OCI-LY1 (cell line): Measurements from ENCODE around the gene LSAMP.

Experiments
- H2AFZ ChIP-seq: fragments of 200-600 bp; sonication (generic), shearing (Covaris generic); 2 replicates; pipeline ENCODE4 v1.6.0; 2014; ENCODE audit warnings: antibody characterized with exemption, mild to moderate bottlenecking, low read length
- H3F3A ChIP-seq: fragments of 200-600 bp; sonication (generic), shearing (Covaris generic); 2 replicates; pipeline ENCODE4 v1.6.0; 2014; ENCODE audit warnings: mild to moderate bottlenecking, antibody characterized with exemption, low read length, moderate library complexity; ENCODE audit not compliant: insufficient read depth
- H3K27ac ChIP-seq: fragments of 200-600 bp; sonication (generic); 2 replicates; pipeline ENCODE4 v1.5.1; 2014; ENCODE audit warnings: low read length, mixed run types, mild to moderate bottlenecking, low read depth; ENCODE audit not compliant: poor library complexity, severe bottlenecking
- H3K27me3 ChIP-seq: fragments of 200-600 bp; sonication (generic); 2 replicates; pipeline ENCODE4 v1.6.0; 2014; ENCODE audit warnings: antibody characterized with exemption, mild to moderate bottlenecking, low read length, moderate library complexity; ENCODE audit not compliant: insufficient read depth
- H3K36me3 ChIP-seq: fragments of 200-600 bp; sonication (generic); 2 replicates; pipeline ENCODE4 v1.6.1; 2014; ENCODE audit warnings: mild to moderate bottlenecking, antibody characterized with exemption, low read length, moderate library complexity, mixed read lengths; ENCODE audit not compliant: insufficient read depth
- H3K4me1 ChIP-seq: fragments of 200-600 bp; sonication (generic); 2 replicates; pipeline ENCODE4 v1.5.1; 2014; ENCODE audit warnings: mild to moderate bottlenecking, low read length, moderate library complexity; ENCODE audit not compliant: insufficient read depth, severe bottlenecking
- H3K4me2 ChIP-seq: fragments of 200-600 bp; sonication (generic), shearing (Covaris generic); 2 replicates; pipeline ENCODE4 v1.6.1; 2014; ENCODE audit warnings: low read length
- H3K4me3 ChIP-seq: fragments of 200-600 bp; sonication (generic); 2 replicates; pipeline ENCODE4 v1.5.1; 2014; ENCODE audit warnings: low read length, low read depth, mild to moderate bottlenecking, mixed read lengths; ENCODE audit not compliant: poor library complexity, severe bottlenecking
- H3K79me2 ChIP-seq: fragments of 200-600 bp; shearing (Covaris generic); 2 replicates; pipeline ENCODE4 v1.6.1; 2016; ENCODE audit warnings: mixed run types, low read length, mixed read lengths; ENCODE audit not compliant: insufficient read depth
- H3K9ac ChIP-seq: fragments of 200-600 bp; sonication (generic), shearing (Covaris generic); 2 replicates; pipeline ENCODE4 v1.6.1; 2014; ENCODE audit warnings: mild to moderate bottlenecking, low read length, mixed read lengths
- H3K9me2 ChIP-seq: fragments of 200-600 bp; sonication (generic), shearing (Covaris generic); 2 replicates; pipeline ENCODE4 v1.6.1; 2014; ENCODE audit warnings: low read depth, mild to moderate bottlenecking, low read length, mixed read lengths
- H3K9me3 ChIP-seq: fragments of 200-600 bp; shearing (Covaris generic); 2 replicates; pipeline ENCODE4 v1.6.1; 2014; ENCODE audit warnings: low read length, mixed read lengths
- H4K20me1 ChIP-seq: fragments of 200-600 bp; sonication (generic), shearing (Covaris generic); 2 replicates; pipeline ENCODE4 v1.6.0; 2016; ENCODE audit warnings: mild to moderate bottlenecking, low read length; ENCODE audit not compliant: insufficient read depth
- EZH2 ChIP-seq: fragments of 200-600 bp; sonication (generic), shearing (Covaris generic); IDR thresholded peaks from 2 replicates; pipeline ENCODE4 v1.8.0; 2017; ENCODE audit warnings: borderline replicate concordance, mixed run types, mild to moderate bottlenecking, antibody characterized with exemption, low read length, moderate library complexity, mixed read lengths
- TF ChIP-seq, protein P1 (sequence below): fragments of 200-600 bp; sonication (generic), shearing (Covaris generic); IDR thresholded peaks from 2 replicates; pipeline ENCODE4 v1.5.1; 2017; ENCODE audit warnings: mild to moderate bottlenecking, antibody characterized with exemption, low read length, moderate library complexity, mixed read lengths

Gene LSAMP

DNA sequence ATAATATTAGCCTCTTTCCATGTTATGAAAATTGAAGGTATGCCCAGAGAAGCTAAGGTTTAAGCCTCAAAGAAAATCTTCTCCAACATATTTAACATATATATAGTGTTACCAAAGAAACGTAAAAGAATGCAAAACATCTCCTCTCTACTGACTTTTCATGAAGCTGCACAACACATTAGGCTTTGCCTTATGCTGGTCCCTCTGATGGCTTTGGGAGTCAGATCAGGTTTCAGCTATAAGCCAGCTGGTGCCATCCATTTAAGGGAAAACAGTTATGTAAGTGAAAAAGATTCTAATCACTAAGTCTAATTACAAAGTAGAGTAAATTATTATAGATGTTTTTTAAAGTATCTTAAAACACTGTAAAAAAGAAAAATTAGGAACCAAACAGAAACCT, 410.5 kb downstream of the LSAMP start:
- Histone ChIP-seq H3K4me1 (no peaks in the 10 kb centered on the region), H3K36me3 (no peaks in the 10 kb centered on the region), H2AFZ (no peak overlapping the region), H3K9me2 (no peaks in the 10 kb centered on the region), H3K4me3 (no peak overlapping the region), H3K27ac (no peak overlapping the region), H4K20me1 (no peaks in the 10 kb centered on the region), H3K9me3 (no peaks in the 10 kb centered on the region), H3K79me2 (no peaks in the 10 kb centered on the region), H3K9ac (no peak overlapping the region), H3F3A (no peaks in the 10 kb centered on the region), H3K27me3 (no peaks in the 10 kb centered on the region), H3K4me2 (no peak overlapping the region)
- TF ChIP-seq EZH2 = no peak
- TF ChIP-seq, protein P1, sequence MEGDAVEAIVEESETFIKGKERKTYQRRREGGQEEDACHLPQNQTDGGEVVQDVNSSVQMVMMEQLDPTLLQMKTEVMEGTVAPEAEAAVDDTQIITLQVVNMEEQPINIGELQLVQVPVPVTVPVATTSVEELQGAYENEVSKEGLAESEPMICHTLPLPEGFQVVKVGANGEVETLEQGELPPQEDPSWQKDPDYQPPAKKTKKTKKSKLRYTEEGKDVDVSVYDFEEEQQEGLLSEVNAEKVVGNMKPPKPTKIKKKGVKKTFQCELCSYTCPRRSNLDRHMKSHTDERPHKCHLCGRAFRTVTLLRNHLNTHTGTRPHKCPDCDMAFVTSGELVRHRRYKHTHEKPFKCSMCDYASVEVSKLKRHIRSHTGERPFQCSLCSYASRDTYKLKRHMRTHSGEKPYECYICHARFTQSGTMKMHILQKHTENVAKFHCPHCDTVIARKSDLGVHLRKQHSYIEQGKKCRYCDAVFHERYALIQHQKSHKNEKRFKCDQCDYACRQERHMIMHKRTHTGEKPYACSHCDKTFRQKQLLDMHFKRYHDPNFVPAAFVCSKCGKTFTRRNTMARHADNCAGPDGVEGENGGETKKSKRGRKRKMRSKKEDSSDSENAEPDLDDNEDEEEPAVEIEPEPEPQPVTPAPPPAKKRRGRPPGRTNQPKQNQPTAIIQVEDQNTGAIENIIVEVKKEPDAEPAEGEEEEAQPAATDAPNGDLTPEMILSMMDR = no peak

DNA sequence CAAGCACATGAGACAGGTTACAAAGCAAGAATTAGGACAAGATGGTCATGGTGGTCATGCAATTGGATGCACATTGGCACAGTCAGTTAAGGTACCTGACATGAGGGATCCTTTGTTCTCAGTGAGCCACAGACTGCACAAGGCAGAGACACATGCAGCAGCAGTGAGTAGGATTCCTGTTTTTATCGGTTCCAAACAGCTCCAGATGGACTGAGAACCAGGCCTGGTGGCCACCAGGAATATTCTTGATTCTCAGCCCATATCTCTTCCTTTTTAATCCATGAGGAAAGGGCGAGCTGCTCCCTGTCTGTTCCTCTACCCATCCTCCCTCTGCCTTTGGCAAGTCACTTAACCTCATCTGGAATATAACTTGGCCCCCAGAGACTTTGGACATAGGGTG, 411.2 kb downstream of the LSAMP start:
- no peaks in the 10 kb centered on the region for H3K36me3 ChIP-seq
- no peaks in the 10 kb centered on the region for H3K9me3 ChIP-seq
- H3K9me2 ChIP-seq = no peaks in the 10 kb centered on the region
- H3K9ac ChIP-seq = no peak overlapping the region
- no peaks in the 10 kb centered on the region for H3K79me2 ChIP-seq
- H3K4me3 ChIP-seq = no peak overlapping the region
- H3K27me3 ChIP-seq = no peaks in the 10 kb centered on the region
- H3K4me1 ChIP-seq = no peaks in the 10 kb centered on the region
- H3K4me2 ChIP-seq = no peak overlapping the region
- no peak overlapping the region for H2AFZ ChIP-seq
- no peaks in the 10 kb centered on the region for H3F3A ChIP-seq
- TF ChIP-seq EZH2 = no peak
- TF ChIP-seq, protein P1 = no peak
- no peak overlapping the region for H3K27ac ChIP-seq
- H4K20me1 ChIP-seq = no peaks in the 10 kb centered on the region

DNA sequence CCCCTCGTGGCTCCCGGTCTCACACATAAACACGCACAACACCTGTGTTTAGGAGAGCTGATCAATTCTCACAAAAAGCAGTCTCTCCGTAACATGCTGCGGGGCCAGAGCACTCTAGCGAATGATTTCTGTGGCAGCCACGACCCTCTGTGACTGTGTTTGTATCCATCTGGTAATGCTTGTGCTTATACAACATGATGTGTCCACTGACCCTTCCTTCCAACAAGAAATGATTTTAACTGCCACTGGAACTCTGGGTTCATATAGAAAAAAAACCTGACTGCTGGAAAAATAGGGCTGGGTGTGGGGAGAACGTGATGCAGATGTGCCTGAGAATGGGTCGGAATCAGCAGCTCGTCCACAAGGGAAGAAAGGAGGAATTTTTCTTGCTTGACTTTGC, 411.8 kb downstream of the LSAMP start:
- no peaks in the 10 kb centered on the region for H3K27me3 ChIP-seq
- H3K4me1 ChIP-seq = no peaks in the 10 kb centered on the region
- TF ChIP-seq EZH2 = no peak
- TF ChIP-seq, protein P1 = no peak
- no peaks in the 10 kb centered on the region for H3K9me3 ChIP-seq
- no peak overlapping the region for H3K4me3 ChIP-seq
- H3K9ac ChIP-seq = no peak overlapping the region
- no peaks in the 10 kb centered on the region for H3F3A ChIP-seq
- H4K20me1 ChIP-seq = no peaks in the 10 kb centered on the region
- no peaks in the 10 kb centered on the region for H3K36me3 ChIP-seq
- H3K79me2 ChIP-seq = no peaks in the 10 kb centered on the region
- no peaks in the 10 kb centered on the region for H3K9me2 ChIP-seq
- no peak overlapping the region for H2AFZ ChIP-seq
- no peak overlapping the region for H3K4me2 ChIP-seq
- no peak overlapping the region for H3K27ac ChIP-seq
